WTC11 (cell line): ENCODE results near the gene VKORC1. TPM values are rescaled to one million over a fixed set of nuclear protein-coding genes. Genes with fewer than 3 reads are reported as not detected.
A peak's percentile ranks its signal among the peaks of the same experiment; 100 is the strongest.

Experiments
- ATAC-seq: fragments of 200-7000 bp; cut with Tn5 transposase; 2 replicates; pipeline ENCODE4 v1.10.0; 2021; ENCODE audit warnings: mild to moderate bottlenecking, moderate library complexity
- CTCF ChIA-PET: fragments of 300-600 bp; sonication (Branson Sonifier 250); formaldehyde crosslinking; loops from one replicate; lab custom pipeline; 2021; ENCODE audit warnings: antibody characterized with exemption; lab: Charles Lee
- POLR2A ChIA-PET: fragments of 350-600 bp; sonication (Branson Sonifier 250); formaldehyde crosslinking; loops from one replicate; lab custom pipeline; 2021; ENCODE audit warnings: antibody characterized with exemption; lab: Charles Lee
- DNase-seq: peaks from one replicate; pipeline ENCODE4 v3.0.0; 2021; ENCODE audit warnings: low spot score
- H3K27ac Mint-ChIP-seq: 2 replicates; pipeline ENCODE4 v1.8.0; 2021; ENCODE audit warnings: mixed read lengths
- H3K27me3 Mint-ChIP-seq: 2 replicates; pipeline ENCODE4 v1.8.0; 2021; ENCODE audit warnings: low read depth, mild to moderate bottlenecking, moderate library complexity, mixed read lengths
- H3K36me3 Mint-ChIP-seq: 2 replicates; pipeline ENCODE4 v1.8.0; 2021; ENCODE audit warnings: mixed read lengths
- H3K4me1 Mint-ChIP-seq: 2 replicates; pipeline ENCODE4 v1.8.0; 2022; ENCODE audit warnings: mixed read lengths
- H3K4me3 Mint-ChIP-seq: 2 replicates; pipeline ENCODE4 v1.8.0; 2021; ENCODE audit warnings: mild to moderate bottlenecking, moderate library complexity, mixed read lengths
- H3K9me3 Mint-ChIP-seq: 2 replicates; pipeline ENCODE4 v1.8.0; 2021; ENCODE audit warnings: mixed read lengths
- CDX4 ChIP-seq: fragments of 250-450 bp; sonication (Bioruptor Pico); IDR thresholded peaks from 2 replicates; pipeline ENCODE4 v1.9.0; 2021; ENCODE audit warnings: moderate library complexity, mild to moderate bottlenecking, inconsistent platforms, borderline replicate concordance
- CREM ChIP-seq: sonication (generic); formaldehyde crosslinking; IDR thresholded peaks from 2 replicates; pipeline ENCODE4 v1.8.1; 2022; ENCODE audit warnings: mild to moderate bottlenecking, missing genetic modification reagents, moderate library complexity
- ERG ChIP-seq: fragments of 250-450 bp; sonication (Bioruptor Pico); IDR thresholded peaks from 2 replicates; pipeline ENCODE4 v1.8.0; 2021; ENCODE audit warnings: mild to moderate bottlenecking
- FOXJ3 ChIP-seq: sonication (generic); formaldehyde crosslinking; IDR thresholded peaks from 2 replicates; pipeline ENCODE4 v1.9.0; 2021; ENCODE audit warnings: missing genetic modification reagents, mild to moderate bottlenecking, borderline replicate concordance
- HMGXB4 ChIP-seq: sonication (generic); formaldehyde crosslinking; IDR thresholded peaks from 2 replicates; pipeline ENCODE4 v1.8.1; 2023; ENCODE audit warnings: mild to moderate bottlenecking, moderate library complexity, missing genetic modification reagents
- IRF1 ChIP-seq: sonication (generic); formaldehyde crosslinking; IDR thresholded peaks from 2 replicates; pipeline ENCODE4 v1.8.0; 2023; ENCODE audit warnings: missing genetic modification reagents
- IRF2 ChIP-seq: sonication (generic); formaldehyde crosslinking; IDR thresholded peaks from 2 replicates; pipeline ENCODE4 v1.8.0; 2022; ENCODE audit warnings: low read depth, missing genetic modification reagents, borderline replicate concordance
- NR2C2 ChIP-seq: sonication (generic); formaldehyde crosslinking; IDR thresholded peaks from 2 replicates; pipeline ENCODE4 v1.8.0; 2022; ENCODE audit warnings: mild to moderate bottlenecking, missing genetic modification reagents
- RELA ChIP-seq: sonication (generic); formaldehyde crosslinking; IDR thresholded peaks from 2 replicates; pipeline ENCODE4 v1.8.1; 2022; ENCODE audit warnings: missing genetic modification reagents, mild to moderate bottlenecking, borderline replicate concordance
- SMAD4 ChIP-seq: sonication (generic); formaldehyde crosslinking; IDR thresholded peaks from 2 replicates; pipeline ENCODE4 v1.8.0; 2022; ENCODE audit warnings: mild to moderate bottlenecking, missing genetic modification reagents
- TEAD1 ChIP-seq: sonication (generic); formaldehyde crosslinking; IDR thresholded peaks from 2 replicates; pipeline ENCODE4 v1.8.0; 2022; ENCODE audit warnings: mild to moderate bottlenecking, missing genetic modification reagents
- ZNF317 ChIP-seq: sonication (generic); formaldehyde crosslinking; IDR thresholded peaks from 2 replicates; pipeline ENCODE4 v1.8.1; 2023; ENCODE audit warnings: low read depth, mild to moderate bottlenecking, moderate library complexity, missing genetic modification reagents, borderline replicate concordance
- total RNA-seq: library from RNA; stranded (reverse); gene quantifications from 3 replicates; pipeline ENCODE4 v1.2.3, GENCODE V29; 2021
- TF ChIP-seq, protein P1 (sequence below): sonication (generic); formaldehyde crosslinking; IDR thresholded peaks from 2 replicates; pipeline ENCODE4 v1.8.0; 2023; ENCODE audit warnings: missing genetic modification reagents, mild to moderate bottlenecking, borderline replicate concordance
- TF ChIP-seq, protein P2 (sequence below): sonication (generic); formaldehyde crosslinking; IDR thresholded peaks from 2 replicates; pipeline ENCODE4 v1.8.1; 2023; ENCODE audit warnings: mild to moderate bottlenecking, missing genetic modification reagents, moderate library complexity

VKORC1 gene
- total RNA-seq, 1 experiment from 2014 or later, result 85.7 TPM

DNA sequence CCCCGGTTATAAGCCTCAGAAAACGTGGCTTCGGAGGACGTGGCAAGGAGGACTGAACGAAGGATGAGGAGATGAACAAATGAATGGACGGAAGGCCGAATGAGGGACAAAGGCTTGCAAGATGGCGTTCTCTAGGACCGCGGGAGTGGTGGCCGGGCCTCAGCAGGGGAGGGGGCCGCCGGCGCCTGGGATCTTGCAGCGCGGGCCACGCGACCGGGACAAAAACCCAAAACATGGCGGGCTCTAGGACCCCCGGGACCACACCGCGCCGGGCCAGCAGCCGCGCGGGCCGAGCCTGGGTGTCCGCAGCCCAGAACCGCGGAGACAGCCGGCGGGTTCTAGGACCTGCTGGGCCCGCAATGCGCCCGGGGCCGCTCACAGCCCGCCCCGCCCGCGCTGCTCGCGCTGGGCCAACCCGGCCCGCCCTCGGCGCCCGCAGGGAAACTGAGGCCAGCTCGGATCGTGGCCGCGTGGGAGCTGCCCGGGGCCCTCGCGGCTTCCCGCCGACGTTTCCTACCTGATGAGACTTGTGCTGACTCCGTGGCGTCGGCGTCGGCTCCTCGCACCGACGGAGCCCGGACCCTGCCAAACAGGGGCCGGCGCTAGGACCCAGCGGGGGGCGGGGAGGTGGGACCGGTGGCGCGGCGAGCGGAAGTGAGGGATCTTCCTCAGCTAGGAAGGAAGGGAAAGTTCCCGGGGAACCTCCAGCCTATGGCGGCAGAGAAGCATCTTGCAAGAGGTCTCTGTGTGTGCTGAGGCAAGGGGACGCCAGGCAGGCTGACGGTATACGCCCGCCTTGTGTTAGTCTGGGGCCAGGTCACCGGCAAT lies 21.2 kb downstream of the VKORC1 start (continued):
- TF ChIP-seq ERG (CRISPR knock-in tag), result peak; percentile 85
- no peak for TF ChIP-seq IRF2 (CRISPR knock-in tag)
- no peak for TF ChIP-seq IRF1
- TF ChIP-seq CREM (CRISPR knock-in tag), result peak; percentile 67; the same call in 1 of the 2 replicates
- TF ChIP-seq NR2C2 (CRISPR knock-in tag), result no peak
- no peak for TF ChIP-seq TEAD1
- TF ChIP-seq RELA (CRISPR knock-in tag), result no peak
- TF ChIP-seq, protein P1, sequence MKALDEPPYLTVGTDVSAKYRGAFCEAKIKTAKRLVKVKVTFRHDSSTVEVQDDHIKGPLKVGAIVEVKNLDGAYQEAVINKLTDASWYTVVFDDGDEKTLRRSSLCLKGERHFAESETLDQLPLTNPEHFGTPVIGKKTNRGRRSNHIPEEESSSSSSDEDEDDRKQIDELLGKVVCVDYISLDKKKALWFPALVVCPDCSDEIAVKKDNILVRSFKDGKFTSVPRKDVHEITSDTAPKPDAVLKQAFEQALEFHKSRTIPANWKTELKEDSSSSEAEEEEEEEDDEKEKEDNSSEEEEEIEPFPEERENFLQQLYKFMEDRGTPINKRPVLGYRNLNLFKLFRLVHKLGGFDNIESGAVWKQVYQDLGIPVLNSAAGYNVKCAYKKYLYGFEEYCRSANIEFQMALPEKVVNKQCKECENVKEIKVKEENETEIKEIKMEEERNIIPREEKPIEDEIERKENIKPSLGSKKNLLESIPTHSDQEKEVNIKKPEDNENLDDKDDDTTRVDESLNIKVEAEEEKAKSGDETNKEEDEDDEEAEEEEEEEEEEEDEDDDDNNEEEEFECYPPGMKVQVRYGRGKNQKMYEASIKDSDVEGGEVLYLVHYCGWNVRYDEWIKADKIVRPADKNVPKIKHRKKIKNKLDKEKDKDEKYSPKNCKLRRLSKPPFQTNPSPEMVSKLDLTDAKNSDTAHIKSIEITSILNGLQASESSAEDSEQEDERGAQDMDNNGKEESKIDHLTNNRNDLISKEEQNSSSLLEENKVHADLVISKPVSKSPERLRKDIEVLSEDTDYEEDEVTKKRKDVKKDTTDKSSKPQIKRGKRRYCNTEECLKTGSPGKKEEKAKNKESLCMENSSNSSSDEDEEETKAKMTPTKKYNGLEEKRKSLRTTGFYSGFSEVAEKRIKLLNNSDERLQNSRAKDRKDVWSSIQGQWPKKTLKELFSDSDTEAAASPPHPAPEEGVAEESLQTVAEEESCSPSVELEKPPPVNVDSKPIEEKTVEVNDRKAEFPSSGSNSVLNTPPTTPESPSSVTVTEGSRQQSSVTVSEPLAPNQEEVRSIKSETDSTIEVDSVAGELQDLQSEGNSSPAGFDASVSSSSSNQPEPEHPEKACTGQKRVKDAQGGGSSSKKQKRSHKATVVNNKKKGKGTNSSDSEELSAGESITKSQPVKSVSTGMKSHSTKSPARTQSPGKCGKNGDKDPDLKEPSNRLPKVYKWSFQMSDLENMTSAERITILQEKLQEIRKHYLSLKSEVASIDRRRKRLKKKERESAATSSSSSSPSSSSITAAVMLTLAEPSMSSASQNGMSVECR (CRISPR knock-in tag), result no peak
- TF ChIP-seq, protein P2, sequence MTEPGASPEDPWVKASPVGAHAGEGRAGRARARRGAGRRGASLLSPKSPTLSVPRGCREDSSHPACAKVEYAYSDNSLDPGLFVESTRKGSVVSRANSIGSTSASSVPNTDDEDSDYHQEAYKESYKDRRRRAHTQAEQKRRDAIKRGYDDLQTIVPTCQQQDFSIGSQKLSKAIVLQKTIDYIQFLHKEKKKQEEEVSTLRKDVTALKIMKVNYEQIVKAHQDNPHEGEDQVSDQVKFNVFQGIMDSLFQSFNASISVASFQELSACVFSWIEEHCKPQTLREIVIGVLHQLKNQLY, result no peak
- TF ChIP-seq FOXJ3 (CRISPR knock-in tag), result no peak
- TF ChIP-seq CDX4 (CRISPR knock-in tag), result no peak
- no peak for TF ChIP-seq SMAD4 (CRISPR knock-in tag)

DNA sequence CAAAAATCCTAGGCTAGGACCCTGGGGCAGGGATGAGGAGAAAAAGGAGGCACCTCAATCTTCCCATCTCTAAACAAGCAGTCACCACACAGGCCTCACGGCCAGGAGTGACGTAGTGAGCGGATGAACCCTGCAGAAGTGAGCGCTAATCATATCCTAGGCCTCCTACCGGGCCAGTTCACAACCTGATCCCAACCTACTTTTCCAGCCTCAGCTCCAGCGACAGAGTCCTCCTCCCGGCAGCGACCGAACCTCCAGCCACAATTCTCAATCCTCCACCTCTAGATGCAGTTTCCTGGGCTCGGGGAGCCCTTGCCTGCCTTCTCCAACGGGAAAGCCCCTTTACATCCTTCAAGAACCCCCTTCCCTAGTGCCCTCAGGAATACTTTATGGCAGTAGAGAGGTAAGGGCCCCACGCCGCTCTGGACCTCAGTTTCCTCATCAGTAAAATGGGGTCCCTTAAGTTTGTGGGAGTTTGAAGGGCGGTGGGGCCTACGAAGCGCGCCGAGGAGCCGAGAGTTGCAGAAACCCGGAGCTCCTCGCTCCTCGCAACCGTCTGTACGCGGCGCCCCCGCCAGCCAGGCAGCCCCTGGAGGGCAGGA lies 22.0 kb downstream of the VKORC1 start:
- Mint-ChIP-seq H3K9me3 (no peaks in the 10 kb centered on the region), H3K27me3 (no peaks in the 10 kb centered on the region), H3K4me3 (peak overlapping the region; percentile 99), H3K4me1 (peaks cover 19% of the 10 kb centered on the region), H3K36me3 (peaks cover 3% of the 10 kb centered on the region), H3K27ac (peak overlapping the region; percentile 89)
- ChIA-PET POLR2A (interaction anchor here (1.0 to 1.4 kb wide), 2 partner anchors 22 to 88 kb away, joined by 3 to 6 read pairs; partner anchors contain the start of gene HSD3B7), CTCF (interaction anchor here (0.8 to 2.4 kb wide), 7 partner anchors 30 to 87 kb away, joined by 3 to 22 read pairs (median 6); partner anchors contain the start of genes HSD3B7 and KAT8)
- DNase-seq, result no peak
- no peak for ATAC-seq
- TF ChIP-seq ZNF317, result no peak
- TF ChIP-seq HMGXB4, result 0 out of 2 replicates have a peak, but pooled peaks have one; percentile 6
- TF ChIP-seq, all 79 proteins: peak for 1
